GM12864 (cell line): ENCODE results near the gene HESX1.

Source experiments
- DNase-seq: peaks from one replicate; pipeline ENCODE4 v3.0.0-alpha.2; 2011; ENCODE audit warnings: low read depth
- H3K4me3 ChIP-seq: 2 replicates; pipeline ENCODE4 v1.5.1; 2011; ENCODE audit warnings: mild to moderate bottlenecking, low read depth, low read length, control low read depth
- TF ChIP-seq, protein P1 (sequence below): IDR thresholded peaks from 2 replicates; pipeline ENCODE4 v1.5.1; 2011; ENCODE audit warnings: low read depth, mild to moderate bottlenecking, moderate library complexity, low read length, control low read depth, inconsistent platforms; ENCODE audit errors: missing control alignments

Gene HESX1

DNA sequence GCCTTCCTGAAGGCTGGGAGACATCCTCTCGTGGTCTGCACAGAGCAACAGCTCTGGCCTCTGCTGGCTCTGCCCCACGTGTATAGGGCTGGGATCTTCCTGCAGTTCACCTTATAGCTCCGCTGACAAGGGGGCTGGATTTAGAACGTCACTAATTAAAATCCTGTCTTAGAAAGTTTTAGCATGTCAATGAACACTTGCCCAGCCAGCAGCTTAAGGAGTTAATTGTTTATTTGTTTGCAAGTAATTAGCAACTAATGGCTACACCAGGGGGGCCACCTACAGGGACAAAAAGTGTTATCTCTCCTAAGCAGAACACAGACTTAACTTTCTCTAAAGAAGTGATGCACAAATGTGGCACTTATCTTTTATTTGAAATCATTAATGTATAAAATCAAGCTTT is at the start of gene HESX1:
Gene HESX1, minus strand, starts transcription at position 84 of the 403 bp plus-strand sequence. Its CDS starts 60 bp downstream, at position 24.
- DNase-seq, result no peak
- TF ChIP-seq, protein P1, sequence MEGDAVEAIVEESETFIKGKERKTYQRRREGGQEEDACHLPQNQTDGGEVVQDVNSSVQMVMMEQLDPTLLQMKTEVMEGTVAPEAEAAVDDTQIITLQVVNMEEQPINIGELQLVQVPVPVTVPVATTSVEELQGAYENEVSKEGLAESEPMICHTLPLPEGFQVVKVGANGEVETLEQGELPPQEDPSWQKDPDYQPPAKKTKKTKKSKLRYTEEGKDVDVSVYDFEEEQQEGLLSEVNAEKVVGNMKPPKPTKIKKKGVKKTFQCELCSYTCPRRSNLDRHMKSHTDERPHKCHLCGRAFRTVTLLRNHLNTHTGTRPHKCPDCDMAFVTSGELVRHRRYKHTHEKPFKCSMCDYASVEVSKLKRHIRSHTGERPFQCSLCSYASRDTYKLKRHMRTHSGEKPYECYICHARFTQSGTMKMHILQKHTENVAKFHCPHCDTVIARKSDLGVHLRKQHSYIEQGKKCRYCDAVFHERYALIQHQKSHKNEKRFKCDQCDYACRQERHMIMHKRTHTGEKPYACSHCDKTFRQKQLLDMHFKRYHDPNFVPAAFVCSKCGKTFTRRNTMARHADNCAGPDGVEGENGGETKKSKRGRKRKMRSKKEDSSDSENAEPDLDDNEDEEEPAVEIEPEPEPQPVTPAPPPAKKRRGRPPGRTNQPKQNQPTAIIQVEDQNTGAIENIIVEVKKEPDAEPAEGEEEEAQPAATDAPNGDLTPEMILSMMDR, result no peak
- H3K4me3 ChIP-seq, result no peak within 1 kb of the TSS

DNA sequence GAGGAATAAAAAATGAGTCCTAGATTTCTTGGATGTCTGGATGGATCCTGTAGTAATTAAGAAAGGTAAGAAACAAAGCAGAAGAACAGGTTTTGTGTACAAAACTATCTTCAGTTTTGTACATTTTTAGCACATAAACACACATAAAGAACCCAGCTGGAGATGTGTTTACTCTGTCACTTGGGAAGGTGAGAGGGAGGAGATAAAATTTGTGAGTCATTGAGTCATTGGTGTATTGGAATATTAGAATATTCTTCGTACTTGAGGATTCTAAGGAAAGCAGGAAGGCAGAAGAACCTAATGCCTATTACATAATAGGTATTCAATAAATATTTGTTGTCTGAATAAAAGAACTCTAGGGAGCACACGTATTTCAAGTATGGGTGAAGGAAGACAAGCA is 45.2 kb upstream of the HESX1 start:
- DNase-seq, result no peak
- H3K4me3 ChIP-seq, result no peak overlapping the region
- TF ChIP-seq, protein P1, result no peak

DNA sequence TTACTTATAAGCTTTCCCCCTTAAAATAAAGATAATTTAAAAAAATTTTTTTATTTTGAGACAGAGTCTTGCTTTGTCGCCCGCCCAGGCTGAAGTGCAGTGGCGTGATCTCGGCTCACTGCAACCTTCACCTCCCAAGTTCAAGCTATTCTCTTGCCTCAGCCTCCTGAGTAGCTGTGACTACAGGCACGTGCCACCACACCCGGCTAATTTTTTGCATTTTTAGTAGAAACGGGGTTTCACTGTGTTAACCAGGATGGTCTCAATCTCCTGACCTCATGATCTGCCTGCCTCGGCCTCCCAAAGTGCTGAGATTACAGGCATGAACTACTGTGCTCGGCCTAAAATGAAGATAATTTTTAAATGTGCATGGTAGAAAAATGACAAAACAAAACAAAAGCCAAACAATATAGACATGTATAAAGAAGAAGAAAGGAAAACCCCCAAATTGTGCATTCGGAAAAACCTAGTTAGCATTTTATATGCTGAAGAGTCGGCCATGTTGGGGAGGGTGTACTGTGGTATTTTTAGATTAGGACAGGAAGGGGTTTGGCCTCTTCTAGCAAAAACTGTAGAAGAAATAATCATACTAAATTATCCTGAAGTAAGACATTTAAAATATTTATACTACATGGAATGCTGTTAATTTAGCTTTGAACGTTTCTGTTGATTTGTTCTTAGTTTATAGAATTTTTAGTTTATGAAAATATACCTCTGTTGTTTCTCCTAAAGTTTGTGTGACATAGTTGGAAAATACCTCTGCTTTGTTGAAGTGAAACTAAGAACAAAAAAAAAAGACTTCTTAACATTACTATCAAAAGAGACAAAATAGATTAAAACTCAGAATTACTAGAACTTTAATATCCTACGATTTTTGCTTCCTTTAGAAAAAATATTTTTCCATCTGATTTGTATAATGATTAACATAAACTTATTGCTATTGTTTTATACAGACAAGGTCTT is 35.1 kb upstream of the HESX1 start:
- H3K4me3 ChIP-seq, result no peak overlapping the region
- no peak for DNase-seq
- TF ChIP-seq, protein P1, result no peak

DNA sequence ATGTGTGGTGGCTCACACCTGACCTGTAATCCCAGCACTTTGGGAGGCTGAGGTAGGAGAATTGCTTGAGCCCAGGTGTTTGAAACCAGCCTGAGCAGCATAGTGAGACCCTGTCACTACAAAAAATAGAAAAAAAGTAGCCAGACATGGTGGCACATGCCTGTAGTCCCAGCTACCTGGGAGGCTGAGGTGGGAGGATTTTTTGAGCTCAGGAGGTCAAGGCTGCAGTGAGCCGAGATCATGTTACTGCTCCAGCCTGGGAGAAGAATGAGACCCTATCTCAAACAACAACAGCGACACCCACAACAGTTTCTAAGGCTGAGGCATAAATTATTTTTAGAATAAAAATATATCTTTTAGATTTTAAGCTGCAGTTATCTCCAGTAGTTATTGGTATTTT is 34.0 kb upstream of the HESX1 start:
- TF ChIP-seq, protein P1, result no peak
- H3K4me3 ChIP-seq, result no peak overlapping the region
- no peak for DNase-seq

DNA sequence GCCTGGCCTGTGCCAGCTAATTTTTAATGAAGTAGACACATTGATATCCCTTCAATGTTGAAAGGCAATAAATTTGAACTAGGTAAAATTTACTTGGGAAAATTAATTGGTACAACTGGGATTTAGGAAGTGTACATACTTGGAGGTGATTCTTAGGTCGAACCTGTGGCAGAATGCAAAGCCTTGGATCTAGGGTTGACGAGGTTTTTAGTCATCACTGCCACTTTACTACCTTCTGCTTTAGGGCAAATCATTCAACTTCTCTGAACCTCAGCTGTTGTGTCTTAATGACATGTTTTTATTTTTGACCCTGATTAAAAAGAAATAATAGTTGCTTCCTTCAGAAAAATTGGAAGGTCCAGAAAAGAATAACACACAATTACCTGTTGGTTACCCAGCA is 30.2 kb upstream of the HESX1 start:
- no peak overlapping the region for H3K4me3 ChIP-seq
- TF ChIP-seq, protein P1, result no peak
- DNase-seq, result no peak

DNA sequence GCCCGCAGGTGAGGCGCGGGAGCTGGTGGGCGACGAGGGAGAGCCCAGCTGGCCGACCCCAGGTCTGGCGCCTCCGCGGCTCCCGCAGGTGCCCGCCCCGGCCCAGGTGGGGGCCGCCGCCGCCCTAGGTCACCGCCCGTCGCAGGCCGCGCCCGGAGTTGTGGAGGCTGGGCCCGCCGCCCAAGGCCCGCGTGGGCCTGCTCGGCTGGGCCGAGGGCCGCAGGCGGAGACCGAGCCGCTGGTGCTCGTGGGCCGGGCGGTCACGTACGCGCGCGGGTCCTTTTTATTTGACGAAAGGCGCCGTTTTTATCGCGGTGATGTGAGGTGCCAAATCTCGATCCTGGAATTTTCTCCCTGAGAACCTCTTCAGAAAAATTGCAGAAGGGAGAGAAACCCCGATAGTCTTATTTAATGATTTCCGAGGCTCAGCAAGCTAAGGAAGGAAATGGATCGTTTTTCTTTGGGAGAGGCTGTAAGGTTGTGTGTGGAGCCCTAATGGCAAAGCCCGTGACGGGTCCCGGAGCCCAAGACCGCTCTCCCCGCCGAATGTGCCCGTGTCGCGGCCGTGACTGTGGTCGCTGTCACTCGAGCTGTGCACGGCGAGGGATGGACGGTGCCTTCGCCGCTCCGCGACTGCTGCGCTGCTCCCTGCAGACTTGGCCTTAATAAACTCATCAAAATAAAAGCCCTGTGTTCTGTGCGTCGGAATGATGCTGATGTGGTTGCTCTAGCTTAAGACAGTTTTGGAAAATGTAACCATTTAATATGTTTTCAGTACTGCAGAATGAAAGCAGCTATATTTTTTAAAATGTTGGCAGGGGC is 28.4 kb upstream of the HESX1 start:
- H3K4me3 ChIP-seq, result peak overlapping the region; percentile 90
- TF ChIP-seq, protein P1, result no peak
- DNase-seq, result no peak
